DMS153 treated with DMSO at 0.1 percent for 48 hours (cell line): ENCODE data around the gene TRIM14.
A peak's percentile ranks its signal among the peaks of the same experiment; 100 is the strongest.
"Not testable (repeated sequence)": the region's sequence is repeated elsewhere in the genome, so short reads cannot be mapped to it uniquely, and the experiment has no call there.

Experiments
- DNase-seq: peaks from one replicate; lab custom pipeline; 2025; ENCODE audit not compliant: unreplicated experiment; lab: John Stamatoyannopoulos, UW

TRIM14 gene

DNA sequence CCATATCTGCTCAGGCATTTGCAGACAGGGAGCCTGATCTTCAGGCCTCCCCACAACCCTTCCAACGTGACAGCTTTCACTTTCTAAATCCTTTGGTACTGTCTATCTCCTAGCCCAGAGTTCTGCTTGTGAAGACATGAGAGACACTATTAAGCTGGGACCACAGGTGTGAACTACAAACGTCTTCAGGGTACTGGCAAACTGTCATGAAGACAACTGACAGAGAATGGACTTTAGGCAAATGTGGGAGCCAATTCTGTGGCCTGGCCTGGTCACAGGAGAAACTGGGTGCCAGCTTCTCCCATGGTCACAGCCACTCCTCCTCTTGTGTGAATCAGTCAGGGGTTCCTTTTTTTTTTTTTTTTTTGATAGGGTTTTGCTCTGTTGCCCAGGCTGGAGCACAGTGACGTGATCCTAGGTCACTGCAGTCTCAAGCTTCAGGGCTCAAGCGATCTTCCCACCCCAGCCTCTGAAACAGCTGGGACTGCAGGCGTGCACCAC lies 10.4 kb downstream of the TRIM14 start:
- no peak for DNase-seq

DNA sequence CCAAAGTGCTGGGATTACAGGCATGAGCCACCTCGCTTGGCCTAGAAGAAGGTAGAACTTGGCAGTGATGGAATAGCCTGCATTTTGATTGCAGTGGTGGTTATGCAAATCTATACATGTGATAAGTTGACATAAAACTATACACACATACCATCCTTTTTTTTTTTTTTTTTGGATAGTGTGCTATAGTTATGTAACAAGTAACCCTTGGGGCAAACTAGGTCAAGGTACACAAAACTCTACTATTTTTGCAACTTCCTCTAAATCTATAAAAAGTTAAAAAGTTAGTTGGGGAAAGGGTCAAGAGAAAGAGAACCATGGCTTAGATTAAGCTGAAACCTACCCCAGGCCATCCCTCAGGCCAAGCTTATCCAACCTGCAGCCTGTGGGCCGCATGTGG lies 11.1 kb downstream of the TRIM14 start:
- DNase-seq: no peak

DNA sequence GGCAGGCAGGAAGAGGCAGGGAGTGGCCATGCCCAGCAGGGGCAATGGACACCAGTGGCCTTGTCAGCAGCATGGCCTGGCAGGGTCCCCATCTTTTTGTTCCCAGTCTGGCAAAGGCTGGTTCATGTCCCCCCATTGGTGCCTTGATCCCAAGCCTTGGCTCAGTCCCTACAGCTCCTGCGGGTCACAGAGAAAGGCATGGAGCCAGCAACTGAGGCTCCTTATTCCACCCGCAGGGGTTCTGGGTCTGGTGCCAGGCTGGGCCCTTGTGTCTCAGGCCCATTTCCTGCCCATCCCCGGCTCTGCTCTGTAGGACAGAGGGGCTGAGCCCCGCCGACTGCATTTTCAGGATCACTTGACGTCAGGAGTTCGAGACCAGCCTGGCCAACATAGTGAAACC lies 14.0 kb downstream of the TRIM14 start:
- DNase-seq: no peak

DNA sequence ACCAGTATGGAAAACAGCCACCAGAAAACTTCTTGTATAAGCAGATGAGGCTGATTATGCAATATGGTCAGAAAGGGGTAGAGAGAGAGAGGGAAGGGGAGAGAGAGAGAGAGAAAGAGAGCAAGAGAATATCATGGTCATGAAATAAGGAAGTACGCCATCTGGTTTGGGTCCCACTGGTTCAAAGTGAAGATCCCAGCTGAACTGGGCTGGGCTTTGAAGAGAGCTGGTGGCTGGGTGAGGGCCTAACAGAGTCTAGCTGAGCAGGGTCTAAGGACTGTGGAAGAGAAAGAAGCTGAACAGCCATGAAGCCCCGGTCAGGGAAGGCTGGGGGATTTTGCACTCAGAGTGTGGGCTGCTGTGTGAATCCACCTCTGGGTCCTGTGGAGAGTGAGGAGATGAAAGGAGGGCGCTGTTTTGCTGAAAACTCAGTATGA lies 14.6 kb downstream of the TRIM14 start:
- DNase-seq: no peak

DNA sequence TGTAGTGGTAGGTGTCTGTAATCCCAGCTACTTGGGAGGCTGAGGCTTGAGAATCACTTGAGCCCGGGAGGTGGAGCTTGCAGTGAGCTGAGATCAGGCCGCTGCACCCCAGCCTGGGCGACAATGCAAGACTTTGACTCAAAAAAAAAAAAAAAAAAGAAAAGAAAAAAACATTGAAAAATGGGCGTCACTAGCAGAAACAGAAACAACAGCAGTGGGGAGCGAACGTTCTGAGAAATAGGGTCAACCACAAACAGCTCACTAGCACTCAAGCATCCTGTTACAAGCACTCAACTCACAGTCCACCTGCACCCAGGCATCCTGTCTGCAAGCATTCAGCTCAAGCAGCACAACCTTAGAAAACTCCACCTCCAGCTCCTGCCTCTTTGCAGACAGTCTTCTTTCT lies 17.2 kb downstream of the TRIM14 start:
- DNase-seq: peak; percentile 53

DNA sequence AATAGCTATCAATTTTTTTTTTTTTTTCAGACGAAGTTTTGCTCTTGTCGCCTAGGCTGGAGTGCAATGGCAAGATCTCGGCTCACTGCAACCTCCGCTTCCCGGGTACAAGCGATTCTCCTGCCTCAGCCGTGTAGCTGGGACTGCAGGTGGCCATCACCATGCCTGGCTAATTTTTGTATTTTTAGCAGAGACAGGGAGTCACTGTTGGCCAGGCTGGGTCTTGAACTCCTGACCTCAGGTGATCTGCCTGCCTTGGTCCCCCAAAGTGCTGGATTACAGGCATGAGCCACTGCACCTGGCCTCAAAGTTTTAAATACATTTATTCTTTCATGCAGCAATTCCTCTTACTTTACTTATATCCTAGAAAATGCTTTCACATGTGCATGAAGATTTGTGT lies 17.6 kb downstream of the TRIM14 start:
- DNase-seq: no peak

DNA sequence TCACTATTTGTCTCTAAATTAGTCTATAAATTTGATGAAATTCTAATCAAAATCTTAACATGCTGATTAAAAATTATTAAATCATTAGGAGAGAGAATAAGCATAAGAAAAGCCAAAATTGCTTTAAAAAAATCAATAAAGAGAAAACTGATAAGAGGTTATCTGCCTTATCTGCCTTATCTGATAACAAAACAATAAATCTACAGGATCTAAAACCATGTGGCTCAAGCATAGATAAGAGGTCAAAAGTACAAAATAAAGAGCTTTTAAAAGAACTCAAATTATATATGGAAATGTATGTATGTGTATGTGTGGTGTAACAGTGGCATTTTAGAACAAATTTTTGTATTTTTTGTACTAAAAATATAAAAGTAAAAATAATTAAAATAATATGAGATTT lies 18.6 kb downstream of the TRIM14 start:
- DNase-seq: no peak

DNA sequence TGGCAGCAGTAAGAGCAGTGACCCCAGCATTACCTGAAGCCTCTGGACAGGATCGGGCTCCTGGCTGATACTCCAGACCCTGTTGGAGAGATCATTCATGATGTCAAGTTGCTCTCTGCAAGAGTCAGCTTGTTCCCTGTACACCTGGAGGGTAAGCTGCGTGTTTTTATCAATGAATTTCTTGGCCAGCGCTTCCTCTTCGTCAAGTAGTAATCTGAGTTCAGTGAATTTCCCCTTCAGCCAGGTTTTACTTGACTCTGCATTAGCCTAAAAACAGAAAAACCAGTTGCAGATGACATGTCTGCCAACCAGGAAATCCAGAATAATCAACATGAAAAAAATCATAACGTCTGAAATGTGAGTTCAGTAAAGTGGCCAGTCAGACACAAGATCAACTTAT lies 19.1 kb downstream of the TRIM14 start:
- peak; percentile 55 for DNase-seq

DNA sequence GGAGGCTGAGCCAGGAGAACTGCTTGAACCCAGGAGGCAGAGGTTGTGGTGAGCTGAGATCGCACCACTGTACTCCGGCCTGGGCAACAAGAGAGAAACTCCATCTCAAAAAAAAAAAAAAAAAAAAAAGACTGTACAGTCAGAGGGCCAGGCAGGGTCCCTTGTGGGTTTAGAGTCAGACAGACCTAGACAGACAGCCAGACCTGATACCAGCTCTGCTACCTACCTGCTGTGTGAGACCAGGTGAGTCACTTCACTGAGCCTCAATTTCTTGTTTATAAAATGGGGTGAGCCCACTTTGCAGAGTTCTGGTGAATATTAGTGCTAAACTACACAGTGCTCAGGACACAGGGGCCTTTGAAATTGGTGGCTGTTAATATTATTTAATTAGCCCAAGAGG lies 19.7 kb downstream of the TRIM14 start:
- DNase-seq: no peak

DNA sequence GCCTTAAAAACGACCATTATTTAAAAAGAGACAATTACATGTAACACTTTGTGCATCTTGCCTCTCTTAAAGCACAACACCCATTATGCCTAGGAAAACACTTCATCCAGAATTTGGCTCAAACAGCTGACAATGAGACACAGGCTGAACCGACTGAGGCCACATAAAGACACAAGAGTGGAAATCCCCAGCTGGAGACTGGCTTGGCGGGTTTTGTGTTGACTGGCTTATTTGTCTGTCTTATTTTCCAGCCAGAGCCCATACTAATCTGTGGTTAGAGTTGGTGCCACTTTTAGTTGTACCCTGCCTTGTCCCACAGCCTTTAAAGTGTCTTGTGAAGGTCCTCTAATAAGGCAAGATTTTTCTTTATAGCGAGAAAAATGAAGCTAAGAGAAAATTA lies 21.2 kb downstream of the TRIM14 start:
- peak; percentile 65 for DNase-seq

DNA sequence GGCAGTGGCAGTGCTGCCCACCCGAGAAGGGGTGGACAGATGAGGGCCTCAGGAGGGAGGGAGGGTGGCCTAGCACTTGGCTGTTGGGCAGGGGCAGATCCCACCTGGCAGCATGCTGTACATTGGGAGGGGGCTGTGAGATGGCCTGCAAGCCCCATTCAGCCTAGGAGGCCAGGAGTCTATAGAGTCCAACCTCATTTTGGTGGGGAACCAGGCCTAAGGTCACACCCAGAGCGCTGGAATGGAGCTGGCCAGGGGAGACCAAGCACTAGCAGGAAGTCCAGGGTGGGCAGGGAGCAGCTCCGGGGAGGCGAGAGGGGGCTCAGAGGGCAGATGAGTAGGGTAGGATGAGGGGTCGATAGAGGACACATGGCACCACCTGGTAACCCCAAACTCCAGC lies 22.9 kb downstream of the TRIM14 start:
- DNase-seq: no peak

DNA sequence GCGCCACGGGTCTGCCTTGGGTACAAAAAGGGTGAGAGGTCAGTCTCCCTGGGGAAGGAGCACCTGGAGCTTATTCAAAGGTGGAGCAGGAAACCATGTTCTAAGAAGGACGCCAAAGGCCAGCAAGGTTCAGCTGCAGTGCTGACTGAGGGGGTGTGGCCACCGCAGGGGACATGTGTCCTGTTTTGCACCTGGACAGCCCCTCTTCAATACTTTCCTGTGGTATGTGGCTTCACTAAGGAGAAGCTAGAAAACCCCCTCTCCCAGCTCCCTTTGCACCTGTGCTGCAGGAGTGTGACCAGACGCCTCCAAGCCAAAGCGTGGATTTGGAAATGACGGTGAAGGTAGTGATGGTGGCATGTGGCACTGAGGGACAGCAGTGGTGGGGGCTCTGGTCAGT lies 23.6 kb downstream of the TRIM14 start:
- DNase-seq: no peak

DNA sequence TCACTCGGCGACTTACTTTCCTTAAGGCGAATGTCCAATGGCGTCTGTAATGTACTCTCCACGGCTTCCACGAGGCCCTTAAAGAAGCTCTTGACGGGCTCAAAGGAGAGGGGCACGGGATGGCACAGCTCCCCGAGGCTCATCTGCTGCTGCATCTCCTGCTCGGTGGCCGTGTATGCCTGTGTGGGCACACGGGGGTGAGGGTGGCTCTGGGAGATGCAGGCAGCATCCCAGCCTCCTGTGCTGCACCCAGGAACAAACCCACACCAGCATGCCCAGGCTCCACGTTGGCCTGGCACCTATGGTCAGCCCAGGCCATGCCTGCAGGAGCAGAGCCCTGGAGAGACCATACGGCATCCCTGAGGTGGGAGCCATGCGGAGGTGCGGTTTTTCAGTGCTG lies 24.2 kb downstream of the TRIM14 start:
- no peak for DNase-seq

DNA sequence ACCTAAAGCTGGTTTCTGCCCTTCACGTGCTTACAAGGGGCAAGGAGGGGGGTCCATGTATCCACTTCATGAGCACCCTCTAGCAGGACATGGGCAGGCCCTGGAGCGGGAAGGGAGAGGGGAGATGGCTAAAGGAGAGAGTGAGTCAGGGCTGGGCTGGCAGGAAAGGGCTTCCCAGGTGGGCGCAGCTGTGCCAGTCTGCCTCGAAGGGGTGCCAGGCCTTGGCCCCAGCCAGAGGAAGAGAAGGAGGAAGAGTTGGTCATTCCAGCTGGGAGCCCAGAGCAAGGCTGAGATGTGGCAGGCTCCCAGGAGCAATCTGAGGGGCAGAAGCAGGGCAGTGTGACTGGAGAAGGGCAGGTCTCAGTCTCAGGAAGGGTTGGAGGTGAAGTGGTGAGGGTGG lies 24.7 kb downstream of the TRIM14 start:
- no peak for DNase-seq

DNA sequence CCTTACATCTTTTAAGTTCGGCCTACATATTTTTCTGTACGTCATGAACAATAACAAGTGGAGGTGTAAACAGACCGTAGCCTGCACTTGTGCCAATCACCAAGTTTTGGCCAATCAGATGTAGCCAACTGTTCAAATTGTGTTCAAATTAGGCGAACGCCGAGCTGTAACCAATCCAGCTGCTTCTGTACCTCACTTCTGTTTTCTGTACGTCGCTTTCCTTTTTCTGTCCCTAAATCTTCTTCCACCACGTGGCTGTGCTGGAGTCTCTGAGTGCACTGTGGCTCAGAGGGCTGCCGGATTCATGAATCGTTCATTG lies 26.4 kb downstream of the TRIM14 start:
- no peak for DNase-seq

DNA sequence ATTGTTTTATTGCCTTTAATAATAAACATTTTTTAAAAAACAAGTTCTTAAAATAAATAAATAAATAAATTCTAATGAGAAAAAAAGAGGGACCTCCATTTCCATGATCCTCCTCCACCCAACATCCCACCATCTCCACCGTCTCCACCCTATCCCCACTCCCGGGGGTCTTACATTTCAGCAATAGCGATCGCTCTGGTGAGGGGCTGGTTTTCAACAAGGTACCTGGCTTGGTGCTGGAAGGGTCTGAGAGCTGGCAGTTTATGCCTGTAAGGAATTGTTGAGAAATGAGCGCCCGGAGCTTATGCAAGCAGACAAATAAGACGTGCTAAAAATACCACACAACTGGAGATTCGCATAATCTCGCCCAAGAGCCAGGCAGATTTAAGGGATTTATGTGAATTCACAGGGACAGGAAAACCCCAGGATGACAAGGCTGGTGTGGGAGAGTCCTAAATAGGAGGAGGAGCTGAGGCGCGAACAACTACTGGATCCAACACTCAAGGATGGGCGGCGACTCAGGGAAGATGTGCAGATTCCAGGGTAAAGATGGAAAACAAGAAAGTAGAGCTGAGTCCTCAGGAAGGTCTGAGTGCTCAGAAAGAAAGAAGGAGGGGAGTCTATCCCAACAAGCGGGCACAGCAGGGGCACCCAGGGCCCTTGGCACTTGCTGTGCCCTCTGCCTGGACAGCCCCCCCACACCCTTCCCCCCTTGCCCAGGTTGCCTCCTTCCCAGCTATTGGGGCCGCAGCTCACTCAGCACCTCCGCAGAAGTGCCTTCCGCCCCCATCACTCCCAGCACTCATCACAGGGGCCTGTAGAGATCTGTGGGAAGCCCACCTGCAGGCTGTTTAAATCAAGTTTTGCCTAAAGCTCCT lies 27.0 kb downstream of the TRIM14 start:
- DNase-seq: no peak

DNA sequence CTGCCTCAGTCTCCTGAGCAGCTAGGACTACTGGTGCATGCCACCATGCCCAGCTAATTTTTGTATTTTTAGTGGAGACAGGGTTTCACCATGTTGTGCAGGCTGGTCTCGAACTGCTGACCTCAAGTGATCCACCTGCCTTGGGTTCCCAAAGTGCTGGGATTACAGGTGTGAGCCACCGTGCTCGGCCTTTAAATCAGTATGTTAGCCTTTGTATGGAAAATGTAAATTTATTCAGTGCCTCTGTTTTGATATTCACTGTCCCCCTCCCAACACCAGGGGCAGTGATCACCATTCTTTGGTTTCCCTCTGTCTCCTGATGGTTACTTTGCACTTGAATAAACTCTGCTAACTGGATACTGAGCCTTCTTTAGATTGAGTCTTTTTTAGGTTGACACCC lies 28.3 kb downstream of the TRIM14 start:
- not testable (repeated sequence) for DNase-seq

DNA sequence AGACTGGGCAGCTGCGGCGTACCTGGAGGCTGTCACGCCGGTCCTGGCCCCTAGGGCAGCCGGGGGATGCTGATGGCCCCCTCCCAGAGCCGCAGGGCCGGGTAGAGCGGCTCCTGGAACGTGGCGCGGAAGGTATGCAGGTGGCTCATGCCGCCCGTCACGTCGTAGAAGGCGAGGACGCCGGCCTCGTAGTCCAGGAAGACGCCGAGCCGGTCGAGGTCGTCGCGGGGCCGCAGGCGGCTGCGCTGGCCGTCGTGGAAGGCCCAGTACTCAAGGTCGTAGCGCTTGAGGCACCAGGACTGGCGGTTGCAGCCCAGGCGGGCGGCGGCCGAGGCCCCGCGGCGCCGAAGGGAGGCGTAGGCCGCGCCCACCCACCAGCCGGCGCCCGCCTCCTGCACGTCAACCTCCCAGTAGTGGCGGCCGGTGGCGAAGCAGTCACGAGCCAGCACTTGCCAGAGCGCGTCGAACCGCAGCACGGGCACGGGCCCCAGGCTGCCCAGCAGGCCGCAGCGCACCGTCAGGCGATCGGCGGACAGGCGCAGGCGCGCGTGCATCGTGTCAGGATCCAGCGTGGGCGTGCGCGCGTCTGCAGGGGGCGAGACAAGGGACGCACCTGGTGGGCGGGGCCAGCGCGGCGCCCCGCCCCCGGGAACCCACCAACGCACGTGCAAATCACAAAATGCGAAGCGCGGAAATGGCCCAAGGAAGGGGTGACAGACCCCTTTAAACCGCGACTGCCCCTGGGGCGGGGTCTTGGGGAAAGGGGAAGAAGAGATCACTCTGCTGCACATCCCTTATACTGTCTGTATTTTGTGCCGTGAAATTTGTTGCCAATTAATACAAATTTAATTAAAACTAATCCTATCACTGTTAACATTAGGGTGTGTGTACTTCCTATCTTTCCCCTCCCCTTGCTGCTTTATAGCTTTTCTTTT lies 31.3 kb downstream of the TRIM14 start:
- no peak for DNase-seq

DNA sequence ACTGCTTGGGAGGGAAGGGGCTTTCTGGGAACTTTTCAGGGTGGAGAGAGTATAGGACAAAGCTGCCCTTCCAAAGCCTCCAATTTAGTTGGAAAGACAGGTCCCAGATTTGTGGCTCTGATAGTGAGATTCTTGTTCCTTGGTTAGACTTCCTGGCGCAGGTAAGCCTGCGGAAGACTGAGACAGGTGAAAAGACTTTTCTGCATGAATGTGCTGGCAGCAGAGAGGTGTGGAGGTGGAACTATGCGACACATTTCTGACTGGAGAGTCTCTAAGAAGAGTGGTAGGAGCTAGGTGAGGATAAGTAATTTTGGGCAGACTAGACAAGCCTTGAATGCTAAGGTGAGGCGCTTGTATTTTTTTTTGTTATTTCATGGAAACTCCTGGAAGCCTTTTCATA lies 32.6 kb downstream of the TRIM14 start:
- no peak for DNase-seq

DNA sequence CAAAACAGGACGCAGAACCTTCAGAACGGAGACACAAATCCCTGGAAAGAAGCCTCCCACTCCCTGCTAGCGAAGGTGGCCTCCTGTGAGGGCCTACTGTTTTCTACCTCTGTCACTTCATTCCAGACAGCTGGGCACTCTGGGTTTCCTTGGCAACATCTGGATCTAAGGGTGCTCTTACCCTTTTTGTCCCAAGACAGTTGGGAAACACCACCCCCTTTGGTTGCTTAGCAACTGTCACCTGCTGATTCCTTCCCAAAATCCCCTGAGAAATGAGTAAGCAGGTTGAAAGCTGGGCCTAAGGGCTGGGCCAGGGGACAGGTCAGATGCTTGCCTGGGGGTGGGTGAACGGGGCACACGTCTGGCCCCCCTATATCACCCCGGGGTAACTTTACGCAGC lies 33.1 kb downstream of the TRIM14 start:
- no peak for DNase-seq

DNA sequence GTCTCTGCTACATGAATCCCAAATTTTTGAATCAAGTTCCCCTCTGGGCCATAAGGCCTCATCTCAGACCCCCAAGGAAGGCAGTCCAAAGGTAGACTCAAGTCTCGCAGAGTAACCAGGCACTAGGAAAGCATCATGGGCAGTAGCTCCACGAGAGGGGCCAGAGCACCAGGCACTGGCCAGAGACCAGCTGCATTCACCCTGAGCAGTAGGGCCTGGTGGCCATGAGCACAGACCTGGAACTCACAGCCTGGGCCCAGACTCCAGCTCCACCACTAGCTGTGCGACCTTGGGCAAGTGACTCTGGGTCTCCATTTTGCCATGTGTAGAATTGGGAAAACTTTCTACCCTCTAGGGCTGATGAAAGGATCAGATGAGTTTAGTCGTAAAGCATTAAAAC lies 34.0 kb downstream of the TRIM14 start:
- DNase-seq: no peak

DNA sequence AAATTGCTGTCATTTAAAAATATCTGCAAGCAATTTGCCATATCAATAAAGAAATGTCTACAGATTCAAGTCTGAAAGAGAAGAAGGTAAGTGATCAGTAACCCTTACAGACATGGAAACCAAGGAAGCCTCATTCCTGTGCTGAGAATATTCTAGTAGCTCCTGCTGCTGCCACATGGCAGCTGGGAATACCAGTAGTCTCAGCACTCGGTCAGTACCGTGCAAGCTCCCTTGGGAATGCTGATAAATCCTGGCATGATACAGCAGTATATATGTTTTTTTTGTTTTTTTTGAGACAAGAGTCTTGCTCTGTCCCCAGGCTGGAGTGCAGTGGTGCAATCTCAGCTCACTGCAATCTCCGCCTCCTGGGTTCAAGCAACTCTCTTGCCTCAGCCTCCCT lies 34.6 kb downstream of the TRIM14 start:
- no peak for DNase-seq
